ENCODE measurements around the gene AP3M1. TPM values are rescaled to one million over a fixed set of nuclear protein-coding genes. Genes with fewer than 3 reads are reported as not detected.

The AP3M1 gene
- polyA plus RNA-seq, 2 of the 4 experiments (the other 2 are of a cell fraction): 39.0 to 83.0 TPM

GRCh38 chr10:74120911-74121310 is 29.7 kb downstream of the AP3M1 start:
- Histone ChIP-seq H3K9me3 (no peaks in the 10 kb centered on the region), H3K4me1 (peaks cover 28% of the 10 kb centered on the region), H3K4me2 (no peak overlapping the region), H3K4me3 (no peak overlapping the region), H3K27ac (no peak overlapping the region)
- no peak for TF ChIP-seq HOXB13 (CRISPR knock-in tag; IDR thresholded peaks at IDR 0.05; ENCODE audit: low read depth)
- no peak for TF ChIP-seq HES2 (IDR thresholded peaks at IDR 0.05)
- TF ChIP-seq FOSB (CRISPR knock-in tag; IDR thresholded peaks at IDR 0.05): no peak
- TF ChIP-seq KDM5A (IDR thresholded peaks at IDR 0.05): no peak
- FAIRE-seq (no peak), DNase-seq (ENCODE audit: low read depth in 1 of 2, low spot score in 1 of 2) (no peak), ATAC-seq (no peak)
- 84% methylated on average over 1 of the region's 1 CpG for WGBS (ENCODE audit: missing lambda C conversion rate)
- ChIA-PET POLR2A (no interaction called here), CTCF (interaction anchor here (0.6 to 3.1 kb wide), 4 partner anchors 11 to 235 kb away, joined by 3 to 9 read pairs (median 4); no protein-coding TSS in a partner anchor)

GRCh38 chr10:74118804-74119203 is 31.8 kb downstream of the AP3M1 start:
- no peak for TF ChIP-seq RFX5 (IDR thresholded peaks at IDR 0.05)
- no peak for TF ChIP-seq FOSL2 (IDR thresholded peaks at IDR 0.05)
- no peak for TF ChIP-seq FOSL2 (CRISPR knock-in tag; IDR thresholded peaks at IDR 0.05)
- no peak for TF ChIP-seq SREBF2 (IDR thresholded peaks at IDR 0.05)
- no peak for TF ChIP-seq NPAS2 (CRISPR knock-in tag; IDR thresholded peaks at IDR 0.05; ENCODE audit: borderline replicate concordance)
- TF ChIP-seq ESRRA (IDR thresholded peaks at IDR 0.05; ENCODE audit: borderline replicate concordance, low read length): no peak
- no peak for TF ChIP-seq CTCF (IDR thresholded peaks at IDR 0.05)
- TF ChIP-seq HOXB13 (CRISPR knock-in tag; IDR thresholded peaks at IDR 0.05; ENCODE audit: low read depth): no peak
- TF ChIP-seq MYC (IDR thresholded peaks at IDR 0.05; ENCODE audit: borderline replicate concordance, low read length): no peak
- TF ChIP-seq RAD21 (conservative IDR thresholded peaks at IDR 0.05 in 1 of 2, IDR thresholded peaks at IDR 0.05 in 1 of 2): no peak
- TF ChIP-seq POLR2AphosphoS2 (conservative IDR thresholded peaks at IDR 0.05; ENCODE audit: low read length): no peak
- TF ChIP-seq HOXA7 (CRISPR knock-in tag; IDR thresholded peaks at IDR 0.05): no peak
- no peak for TF ChIP-seq HDAC2 (IDR thresholded peaks at IDR 0.05)
- no peak for TF ChIP-seq CEBPB (IDR thresholded peaks at IDR 0.05)
- TF ChIP-seq ZSCAN20 (CRISPR knock-in tag; IDR thresholded peaks at IDR 0.05): no peak
- ATAC-seq: peak; percentile 84 to 85

GRCh38 chr10:74117738-74118137 is 32.9 kb downstream of the AP3M1 start:
- no peaks in the 10 kb centered on the region for H3K9me3 ChIP-seq
- peaks cover 38% of the 10 kb centered on the region for H3K4me1 ChIP-seq
- no peak overlapping the region for H3K4me2 ChIP-seq
- WGBS (ENCODE audit: missing lambda C conversion rate): 86% methylated on average over 4 of the region's 4 CpGs
- FAIRE-seq (no peak), ATAC-seq (peak; percentile 10 to 20; a peak in 3 of 6 replicates), DNase-seq (ENCODE audit: low read depth in 1 of 2, low spot score in 1 of 2) (no peak)
- ChIA-PET POLR2A (no interaction called here), CTCF (interaction anchor here (1.3 to 3.1 kb wide), 4 partner anchors 9 to 187 kb away, joined by 3 to 22 read pairs (median 4); no protein-coding TSS in a partner anchor)
- no peak overlapping the region for H3K4me3 ChIP-seq
- peak overlapping the region; percentile 58 to 76; a peak in 4 of 6 replicates for H3K27ac ChIP-seq
- TF ChIP-seq CBX2 (IDR thresholded peaks at IDR 0.05; ENCODE audit: borderline replicate concordance, low read depth) (no peak), RFX5 (IDR thresholded peaks at IDR 0.05) (no peak), RNF2 (IDR thresholded peaks at IDR 0.05; ENCODE audit: borderline replicate concordance, low read depth) (no peak), TFCP2L1 (CRISPR knock-in tag; IDR thresholded peaks at IDR 0.05) (no peak), MAX (IDR thresholded peaks at IDR 0.05) (no peak), JUN (IDR thresholded peaks at IDR 0.05) (no peak), BHLHE40 (IDR thresholded peaks at IDR 0.05; ENCODE audit: low read depth, low read length) (no peak), GATA3 (IDR thresholded peaks at IDR 0.05; ENCODE audit: borderline replicate concordance) (no peak), RCOR1 (IDR thresholded peaks at IDR 0.05; ENCODE audit: low read depth, low read length) (no peak), ELK1 (IDR thresholded peaks at IDR 0.05; ENCODE audit: low read depth, low read length) (no peak), CEBPB (IDR thresholded peaks at IDR 0.05) (no peak), SREBF2 (IDR thresholded peaks at IDR 0.05) (no peak)

More at GRCh38 chr10:74118804-74119203, 31.8 kb downstream of the AP3M1 start:
- FAIRE-seq (no peak), DNase-seq (ENCODE audit: low read depth in 1 of 2, low spot score in 1 of 2) (peak; percentile 21 to 56)
- Histone ChIP-seq H3K4me2 (peak overlapping the region; percentile 22), H3K27ac (peak overlapping the region; percentile 58 to 76), H3K4me1 (peaks cover 28% of the 10 kb centered on the region), H3K4me3 (no peak overlapping the region), H3K9me3 (no peaks in the 10 kb centered on the region)
- ChIA-PET POLR2A (no interaction called here), CTCF (interaction anchor here (1.3 to 3.1 kb wide), 5 partner anchors 9 to 188 kb away, joined by 3 to 22 read pairs (median 4); no protein-coding TSS in a partner anchor)
- 50% methylated on average over 3 of the region's 3 CpGs for WGBS (ENCODE audit: missing lambda C conversion rate)
